NT2/D1 (cell line): Measurements from ENCODE around the gene PSMD5.
A peak's percentile ranks its signal among the peaks of the same experiment; 100 is the strongest.

ENCODE experiments used
- DNase-seq: peaks from one replicate; pipeline ENCODE4 v3.0.0-alpha.2; 2011; ENCODE audit warnings: low read depth, low spot score
- H3K27me3 ChIP-seq: 2 replicates; pipeline ENCODE4 v1.6.0; 2011; ENCODE audit warnings: mild to moderate bottlenecking; ENCODE audit not compliant: insufficient read length, insufficient read depth
- H3K36me3 ChIP-seq: 2 replicates; pipeline ENCODE4 v1.6.1; 2011; ENCODE audit warnings: mild to moderate bottlenecking, low read length, mixed read lengths; ENCODE audit not compliant: insufficient read depth, insufficient read length
- H3K4me1 ChIP-seq: 2 replicates; pipeline ENCODE4 v1.5.1; 2011; ENCODE audit not compliant: insufficient read depth, insufficient read length
- H3K4me3 ChIP-seq: 2 replicates; pipeline ENCODE4 v1.5.1; 2011; ENCODE audit warnings: low read depth; ENCODE audit not compliant: insufficient read length
- H3K9ac ChIP-seq: 2 replicates; pipeline ENCODE4 v1.6.0; 2011; ENCODE audit warnings: low read depth; ENCODE audit not compliant: insufficient read length
- H3K9me3 ChIP-seq: 2 replicates; pipeline ENCODE4 v1.5.1; 2011; ENCODE audit warnings: mild to moderate bottlenecking, low read length; ENCODE audit not compliant: insufficient read depth
- SUZ12 ChIP-seq: IDR thresholded peaks from 2 replicates; pipeline ENCODE4 v1.6.1; 2011; ENCODE audit not compliant: insufficient read length, insufficient read depth; ENCODE audit errors: extremely low read depth
- YY1 ChIP-seq: IDR thresholded peaks from 2 replicates; pipeline ENCODE4 v1.6.1; 2011; ENCODE audit not compliant: insufficient read length, insufficient read depth
- ZNF274 ChIP-seq: IDR thresholded peaks from 2 replicates; pipeline ENCODE4 v1.6.1; 2011; ENCODE audit warnings: mild to moderate bottlenecking, low read depth, low read length

PSMD5 gene

DNA sequence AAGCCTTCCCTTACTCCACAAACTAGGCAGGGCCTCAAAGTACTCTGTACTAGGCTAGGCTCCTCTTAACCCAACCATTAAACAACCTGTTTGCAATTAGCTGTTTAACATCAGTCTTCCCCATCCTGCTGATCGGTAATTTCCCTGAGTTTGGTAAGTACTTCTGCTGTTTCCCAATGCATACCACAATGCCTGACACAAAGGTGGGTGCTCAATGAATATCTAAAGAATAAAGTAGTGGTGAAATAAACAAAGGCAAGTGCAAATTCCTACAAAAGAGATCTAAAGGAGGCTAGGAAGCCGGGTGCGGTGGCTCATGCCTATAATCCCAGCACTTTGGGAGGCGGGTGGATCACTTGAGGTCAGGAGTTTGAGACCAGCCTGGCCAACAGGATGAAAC is 74.5 kb downstream of the PSMD5 start:
- peak; percentile 83 for DNase-seq
- no peak overlapping the region for H3K9ac ChIP-seq

GRCh38 chr9:120767451-120767850 is 75.3 kb downstream of the PSMD5 start:
- no peak overlapping the region for H3K9ac ChIP-seq
- no peak overlapping the region for H3K4me3 ChIP-seq
- H3K4me1 ChIP-seq: no peaks in the 10 kb centered on the region
- no peak for DNase-seq
- H3K9me3 ChIP-seq: no peaks in the 10 kb centered on the region
- no peaks in the 10 kb centered on the region for H3K27me3 ChIP-seq
- TF ChIP-seq ZNF274 (no peak), YY1 (no peak), SUZ12 (no peak)
- H3K36me3 ChIP-seq: peaks cover 90% of the 10 kb centered on the region

More for the DNA sequence above, 74.5 kb downstream of the PSMD5 start:
- TF ChIP-seq ZNF274: no peak
- no peak for TF ChIP-seq YY1
- no peak for TF ChIP-seq SUZ12
- no peak overlapping the region for H3K4me3 ChIP-seq
- no peaks in the 10 kb centered on the region for H3K27me3 ChIP-seq
- no peaks in the 10 kb centered on the region for H3K9me3 ChIP-seq
- peaks cover 89% of the 10 kb centered on the region for H3K36me3 ChIP-seq
- H3K4me1 ChIP-seq: no peaks in the 10 kb centered on the region
